ENCODE results near the gene RGS19. TPM values are rescaled to one million over a fixed set of nuclear protein-coding genes. Genes with fewer than 3 reads are reported as not detected.
A peak's percentile ranks its signal among the peaks of the same experiment; 100 is the strongest.

Gene RGS19
- total RNA-seq, 1 experiment from 2014 or later, result 18.5 TPM

GRCh38 chr20:64051561-64052325, 27.6 kb downstream of the RGS19 start:
- peak; percentile 99 to 100 for DNase-seq (ENCODE audit: low read depth in 1 of 2, low spot score in 2 of 2)
- peaks cover 31% of the 10 kb centered on the region for H3K36me3 ChIP-seq
- H3K4me1 ChIP-seq (replicated peaks), result peaks cover 74% of the 10 kb centered on the region
- no peaks in the 10 kb centered on the region for H3K27me3 ChIP-seq (replicated peaks)
- H3K27ac ChIP-seq, result peak overlapping the region; percentile 96
- H3K9me3 ChIP-seq (replicated peaks), result no peaks in the 10 kb centered on the region
- H3K4me3 ChIP-seq, result peak overlapping the region; percentile 61

GRCh38 chr20:64051033-64051452, 28.3 kb downstream of the RGS19 start:
- Histone ChIP-seq H3K4me3 (peak overlapping the region; percentile 61), H3K9me3 (replicated peaks) (no peaks in the 10 kb centered on the region), H3K27ac (peak overlapping the region; percentile 96), H3K36me3 (peaks cover 35% of the 10 kb centered on the region), H3K4me1 (replicated peaks) (peaks cover 74% of the 10 kb centered on the region), H3K27me3 (replicated peaks) (no peaks in the 10 kb centered on the region)
- DNase-seq (ENCODE audit: low read depth in 1 of 2, low spot score in 2 of 2), result peak; percentile 94 to 98

- peaks cover 38% of the 10 kb centered on the region for H3K36me3 ChIP-seq
- H3K4me1 ChIP-seq (replicated peaks), result peaks cover 74% of the 10 kb centered on the region
- no peaks in the 10 kb centered on the region for H3K27me3 ChIP-seq (replicated peaks)
- peak overlapping the region; percentile 61 for H3K4me3 ChIP-seq
- no peaks in the 10 kb centered on the region for H3K9me3 ChIP-seq (replicated peaks)
- H3K27ac ChIP-seq, result peak overlapping the region; percentile 96
- DNase-seq (ENCODE audit: low read depth in 1 of 2, low spot score in 2 of 2), result peak; percentile 92 to 96
Measured at GRCh38 chr20:64050261-64051032, 28.9 kb downstream of the RGS19 start.

- no peaks in the 10 kb centered on the region; the same call in 1 of the 2 replicates for H3K27me3 ChIP-seq (replicated peaks)
- H3K4me3 ChIP-seq, result peak overlapping the region; percentile 61
- peaks cover 39% of the 10 kb centered on the region for H3K36me3 ChIP-seq
Measured at GRCh38 chr20:64049878-64050260, 29.4 kb downstream of the RGS19 start.

GRCh38 chr20:64049060-64049877, 30.0 kb downstream of the RGS19 start, which contains the start of gene SOX18:
Gene SOX18, minus strand, starts transcription at chr20:64049639. Its CDS starts 123 bp downstream, at chr20:64049516.
- Histone ChIP-seq H3K4me1 (replicated peaks) (peaks cover 74% of the 10 kb centered on the region), H3K36me3 (peaks cover 44% of the 10 kb centered on the region), H3K27ac (peak within 1 kb of the TSS; percentile 96), H3K9me3 (replicated peaks) (no peaks in the 10 kb centered on the region), H3K27me3 (replicated peaks) (no peaks in the 10 kb centered on the region; the same call in 1 of the 2 replicates), H3K4me3 (peak within 1 kb of the TSS; percentile 61)
- peak; percentile 48 to 84 for DNase-seq (ENCODE audit: low read depth in 1 of 2, low spot score in 2 of 2)

More at GRCh38 chr20:64049878-64050260, 29.4 kb downstream of the RGS19 start:
- Histone ChIP-seq H3K9me3 (replicated peaks) (no peaks in the 10 kb centered on the region), H3K27ac (peak overlapping the region; percentile 96), H3K4me1 (replicated peaks) (peaks cover 74% of the 10 kb centered on the region)
- peak; percentile 98 to 99 for DNase-seq (ENCODE audit: low read depth in 1 of 2, low spot score in 2 of 2)

- peaks cover 69% of the 10 kb centered on the region for H3K4me1 ChIP-seq (replicated peaks)
- peaks cover 44% of the 10 kb centered on the region for H3K36me3 ChIP-seq
- peak overlapping the region; percentile 61 for H3K4me3 ChIP-seq
- H3K27ac ChIP-seq, result peak overlapping the region; percentile 55
- no peaks in the 10 kb centered on the region; the same call in 1 of the 2 replicates for H3K27me3 ChIP-seq (replicated peaks)
- DNase-seq (ENCODE audit: low read depth in 1 of 2, low spot score in 2 of 2), result peak in 1 of 2 experiments; percentile 61
- no peaks in the 10 kb centered on the region for H3K9me3 ChIP-seq (replicated peaks)
Measured at GRCh38 chr20:64048402-64049044, 30.8 kb downstream of the RGS19 start.

GRCh38 chr20:64047968-64048401, 31.3 kb downstream of the RGS19 start:
- peak overlapping the region; percentile 61 for H3K4me3 ChIP-seq
- H3K27me3 ChIP-seq (replicated peaks), result no peaks in the 10 kb centered on the region; the same call in 1 of the 2 replicates
- H3K27ac ChIP-seq, result peak overlapping the region; percentile 55
- H3K4me1 ChIP-seq (replicated peaks), result peaks cover 63% of the 10 kb centered on the region
- peaks cover 43% of the 10 kb centered on the region for H3K36me3 ChIP-seq
- peak in 1 of 2 experiments; percentile 52 for DNase-seq (ENCODE audit: low read depth in 1 of 2, low spot score in 2 of 2)
- no peaks in the 10 kb centered on the region for H3K9me3 ChIP-seq (replicated peaks)

GRCh38 chr20:64047046-64047389, 32.3 kb downstream of the RGS19 start:
- H3K4me1 ChIP-seq (replicated peaks), result peaks cover 58% of the 10 kb centered on the region
- H3K27me3 ChIP-seq (replicated peaks), result peaks cover 4% of the 10 kb centered on the region; the same call in 1 of the 2 replicates
- peak overlapping the region; percentile 61 for H3K4me3 ChIP-seq
- H3K27ac ChIP-seq, result peak overlapping the region; percentile 55
- DNase-seq (ENCODE audit: low read depth in 1 of 2, low spot score in 2 of 2), result no peak
- H3K36me3 ChIP-seq, result peaks cover 39% of the 10 kb centered on the region
- H3K9me3 ChIP-seq (replicated peaks), result no peaks in the 10 kb centered on the region

GRCh38 chr20:64045346-64046011, 33.8 kb downstream of the RGS19 start:
- H3K4me1 ChIP-seq (replicated peaks), result peaks cover 43% of the 10 kb centered on the region

GRCh38 chr20:64044484-64045247, 34.7 kb downstream of the RGS19 start:
- H3K36me3 ChIP-seq, result peaks cover 39% of the 10 kb centered on the region
- DNase-seq (ENCODE audit: low read depth in 1 of 2, low spot score in 2 of 2), result peak; percentile 82 to 85
- H3K27me3 ChIP-seq (replicated peaks), result peaks cover 6% of the 10 kb centered on the region; the same call in 1 of the 2 replicates
- peak overlapping the region; percentile 61 for H3K4me3 ChIP-seq
- H3K4me1 ChIP-seq (replicated peaks), result peaks cover 35% of the 10 kb centered on the region
- no peak overlapping the region for H3K27ac ChIP-seq
- no peaks in the 10 kb centered on the region for H3K9me3 ChIP-seq (replicated peaks)

More at GRCh38 chr20:64045346-64046011, 33.8 kb downstream of the RGS19 start:
- peaks cover 39% of the 10 kb centered on the region for H3K36me3 ChIP-seq
- H3K4me3 ChIP-seq, result peak overlapping the region; percentile 61
- no peak overlapping the region for H3K27ac ChIP-seq
- DNase-seq (ENCODE audit: low read depth in 1 of 2, low spot score in 2 of 2), result peak; percentile 81 to 84
- H3K27me3 ChIP-seq (replicated peaks), result peaks cover 6% of the 10 kb centered on the region; the same call in 1 of the 2 replicates
- H3K9me3 ChIP-seq (replicated peaks), result no peaks in the 10 kb centered on the region

- H3K9me3 ChIP-seq (replicated peaks), result no peaks in the 10 kb centered on the region
- peaks cover 6% of the 10 kb centered on the region; the same call in 1 of the 2 replicates for H3K27me3 ChIP-seq (replicated peaks)
- no peak overlapping the region for H3K4me3 ChIP-seq
- H3K27ac ChIP-seq, result no peak overlapping the region
- peaks cover 43% of the 10 kb centered on the region for H3K4me1 ChIP-seq (replicated peaks)
- DNase-seq (ENCODE audit: low read depth in 1 of 2, low spot score in 2 of 2), result no peak
- peaks cover 39% of the 10 kb centered on the region for H3K36me3 ChIP-seq
Measured at GRCh38 chr20:64043768-64044167, 35.5 kb downstream of the RGS19 start.
